ENCODE results near the gene PTCD2.
"Not testable (repeated sequence)": the region's sequence is repeated elsewhere in the genome, so short reads cannot be mapped to it uniquely, and the experiment has no call there.

Gene PTCD2

GRCh38 chr5:72288924-72289323 is 31.2 kb upstream of the PTCD2 start:
- H3K4me1 Mint-ChIP-seq, result no peaks in the 10 kb centered on the region
- ATAC-seq, result no peak

GRCh38 chr5:72290356-72291133 is 29.6 kb upstream of the PTCD2 start:
- Mint-ChIP-seq H3K9me3 (no peaks in the 10 kb centered on the region), H3K4me3 (no peak overlapping the region), H3K4me1 (peaks cover 6% of the 10 kb centered on the region), H3K27me3 (no peaks in the 10 kb centered on the region), H3K36me3 (ENCODE audit: low read depth) (peaks cover 52% of the 10 kb centered on the region), H3K27ac (no peak overlapping the region)
- ATAC-seq (no peak), DNase-seq (no peak)

More at GRCh38 chr5:72288924-72289323, 31.2 kb upstream of the PTCD2 start:
- Mint-ChIP-seq H3K27ac (no peak overlapping the region), H3K4me3 (no peak overlapping the region), H3K36me3 (ENCODE audit: low read depth) (peaks cover 48% of the 10 kb centered on the region), H3K27me3 (no peaks in the 10 kb centered on the region), H3K9me3 (no peaks in the 10 kb centered on the region)
- no peak for DNase-seq

GRCh38 chr5:72291601-72292000 is 28.6 kb upstream of the PTCD2 start:
- no peaks in the 10 kb centered on the region for H3K9me3 Mint-ChIP-seq
- ATAC-seq (no peak), DNase-seq (no peak)
- H3K27me3 Mint-ChIP-seq, result no peaks in the 10 kb centered on the region
- H3K36me3 Mint-ChIP-seq (ENCODE audit: low read depth), result peaks cover 55% of the 10 kb centered on the region
- H3K4me3 Mint-ChIP-seq, result no peak overlapping the region
- H3K27ac Mint-ChIP-seq, result no peak overlapping the region
- H3K4me1 Mint-ChIP-seq, result peaks cover 6% of the 10 kb centered on the region

- H3K9me3 Mint-ChIP-seq, result no peaks in the 10 kb centered on the region
- H3K27me3 Mint-ChIP-seq, result no peaks in the 10 kb centered on the region
- H3K36me3 Mint-ChIP-seq (ENCODE audit: low read depth), result peaks cover 60% of the 10 kb centered on the region
- no peak overlapping the region for H3K27ac Mint-ChIP-seq
- H3K4me3 Mint-ChIP-seq, result no peak overlapping the region
- DNase-seq (no peak), ATAC-seq (no peak)
- peaks cover 6% of the 10 kb centered on the region for H3K4me1 Mint-ChIP-seq
Measured at GRCh38 chr5:72292411-72292810, 27.8 kb upstream of the PTCD2 start.

- Mint-ChIP-seq H3K27me3 (no peaks in the 10 kb centered on the region), H3K27ac (no peak overlapping the region), H3K36me3 (ENCODE audit: low read depth) (peaks cover 59% of the 10 kb centered on the region), H3K4me1 (peaks cover 12% of the 10 kb centered on the region), H3K4me3 (no peak overlapping the region), H3K9me3 (no peaks in the 10 kb centered on the region)
- DNase-seq (no peak), ATAC-seq (no peak)
Measured at GRCh38 chr5:72293495-72294055, 26.6 kb upstream of the PTCD2 start.

- H3K36me3 Mint-ChIP-seq (ENCODE audit: low read depth), result peaks cover 61% of the 10 kb centered on the region
- no peak overlapping the region for H3K4me3 Mint-ChIP-seq
- no peaks in the 10 kb centered on the region for H3K27me3 Mint-ChIP-seq
- H3K4me1 Mint-ChIP-seq, result peaks cover 20% of the 10 kb centered on the region
- no peak for DNase-seq
- peak overlapping the region; percentile 74 for H3K27ac Mint-ChIP-seq
- H3K9me3 Mint-ChIP-seq, result no peaks in the 10 kb centered on the region
- ATAC-seq, result no peak
Measured at GRCh38 chr5:72294473-72294872, 25.7 kb upstream of the PTCD2 start.

- no peak for DNase-seq
- Mint-ChIP-seq H3K4me1 (peaks cover 30% of the 10 kb centered on the region), H3K4me3 (no peak overlapping the region), H3K36me3 (ENCODE audit: low read depth) (peaks cover 63% of the 10 kb centered on the region), H3K9me3 (no peaks in the 10 kb centered on the region), H3K27ac (no peak overlapping the region), H3K27me3 (no peaks in the 10 kb centered on the region)
- ATAC-seq, result no peak
Measured at GRCh38 chr5:72295539-72295938, 24.6 kb upstream of the PTCD2 start.

GRCh38 chr5:72296256-72296655 is 23.9 kb upstream of the PTCD2 start:
- DNase-seq (no peak), ATAC-seq (no peak)
- Mint-ChIP-seq H3K4me3 (no peak overlapping the region), H3K4me1 (peaks cover 37% of the 10 kb centered on the region), H3K27ac (no peak overlapping the region), H3K27me3 (no peaks in the 10 kb centered on the region), H3K36me3 (ENCODE audit: low read depth) (peaks cover 66% of the 10 kb centered on the region), H3K9me3 (no peaks in the 10 kb centered on the region)

- Mint-ChIP-seq H3K4me1 (peaks cover 49% of the 10 kb centered on the region), H3K4me3 (peak overlapping the region; percentile 1), H3K36me3 (ENCODE audit: low read depth) (peaks cover 70% of the 10 kb centered on the region), H3K27ac (peak overlapping the region; percentile 20)
- not testable (repeated sequence) for H3K27me3 Mint-ChIP-seq, DNase-seq, H3K9me3 Mint-ChIP-seq
- ATAC-seq, result peak; percentile 20
Measured at GRCh38 chr5:72298136-72298535, 22.0 kb upstream of the PTCD2 start.

GRCh38 chr5:72298711-72299110 is 21.5 kb upstream of the PTCD2 start:
- peaks cover 54% of the 10 kb centered on the region for H3K4me1 Mint-ChIP-seq
- peaks cover 68% of the 10 kb centered on the region for H3K36me3 Mint-ChIP-seq (ENCODE audit: low read depth)
- ATAC-seq (no peak), DNase-seq (no peak)
- H3K27ac Mint-ChIP-seq, result no peak overlapping the region
- H3K9me3 Mint-ChIP-seq, result no peaks in the 10 kb centered on the region
- no peak overlapping the region for H3K4me3 Mint-ChIP-seq
- no peaks in the 10 kb centered on the region for H3K27me3 Mint-ChIP-seq

- Mint-ChIP-seq H3K27me3 (no peaks in the 10 kb centered on the region), H3K4me1 (peaks cover 65% of the 10 kb centered on the region), H3K4me3 (no peak overlapping the region), H3K27ac (no peak overlapping the region), H3K36me3 (ENCODE audit: low read depth) (peaks cover 64% of the 10 kb centered on the region), H3K9me3 (no peaks in the 10 kb centered on the region)
- ATAC-seq (no peak), DNase-seq (no peak)
Measured at GRCh38 chr5:72300590-72301339, 19.4 kb upstream of the PTCD2 start.

- Mint-ChIP-seq H3K27me3 (no peaks in the 10 kb centered on the region), H3K9me3 (no peaks in the 10 kb centered on the region), H3K36me3 (ENCODE audit: low read depth) (peaks cover 61% of the 10 kb centered on the region), H3K4me3 (no peak overlapping the region), H3K27ac (no peak overlapping the region), H3K4me1 (peaks cover 70% of the 10 kb centered on the region)
- ATAC-seq, result no peak
- DNase-seq, result no peak
Measured at GRCh38 chr5:72301557-72301956, 18.6 kb upstream of the PTCD2 start.

- no peak overlapping the region for H3K4me3 Mint-ChIP-seq
Measured at GRCh38 chr5:72302171-72302570, 18.0 kb upstream of the PTCD2 start.

GRCh38 chr5:72305194-72306142 is 14.7 kb upstream of the PTCD2 start:
- Mint-ChIP-seq H3K36me3 (ENCODE audit: low read depth) (peaks cover 52% of the 10 kb centered on the region), H3K9me3 (no peaks in the 10 kb centered on the region), H3K4me1 (peaks cover 65% of the 10 kb centered on the region), H3K27ac (peak overlapping the region; percentile 4), H3K4me3 (peak overlapping the region; percentile 4), H3K27me3 (no peaks in the 10 kb centered on the region)
- DNase-seq, result no peak
- no peak for ATAC-seq

More at GRCh38 chr5:72302171-72302570, 18.0 kb upstream of the PTCD2 start:
- peaks cover 74% of the 10 kb centered on the region for H3K4me1 Mint-ChIP-seq
- H3K27me3 Mint-ChIP-seq, result no peaks in the 10 kb centered on the region
- no peaks in the 10 kb centered on the region for H3K9me3 Mint-ChIP-seq
- DNase-seq, result no peak
- ATAC-seq, result no peak
- H3K36me3 Mint-ChIP-seq (ENCODE audit: low read depth), result peaks cover 56% of the 10 kb centered on the region
- H3K27ac Mint-ChIP-seq, result no peak overlapping the region
